ENCODE data around the gene LFNG.

The LFNG gene

GRCh38 chr7:2474224-2474623 lies 45.4 kb upstream of the LFNG start:
- Histone ChIP-seq H3F3A (ENCODE audit: insufficient read depth, low read length) (no peaks in the 10 kb centered on the region), H2AFZ (ENCODE audit: low read length) (no peak overlapping the region), H3K36me3 (ENCODE audit: insufficient read depth, low read length) (no peaks in the 10 kb centered on the region), H3K4me1 (ENCODE audit: insufficient read depth, low read length, severe bottlenecking) (no peaks in the 10 kb centered on the region), H3K9me3 (ENCODE audit: low read length) (no peaks in the 10 kb centered on the region), H3K4me3 (ENCODE audit: low read depth, low read length, poor library complexity, severe bottlenecking) (no peak overlapping the region), H3K9me2 (ENCODE audit: low read depth, low read length) (no peaks in the 10 kb centered on the region), H3K79me2 (ENCODE audit: insufficient read depth, low read length) (no peaks in the 10 kb centered on the region), H3K27ac (ENCODE audit: low read depth, low read length, poor library complexity, severe bottlenecking) (no peak overlapping the region), H4K20me1 (ENCODE audit: insufficient read depth, low read length) (no peaks in the 10 kb centered on the region), H3K4me2 (ENCODE audit: low read length) (no peak overlapping the region), H3K27me3 (ENCODE audit: insufficient read depth, low read length) (peaks cover 6% of the 10 kb centered on the region; the same call in 1 of the 2 replicates), H3K9ac (ENCODE audit: low read length) (no peak overlapping the region)
- TF ChIP-seq EZH2 (IDR thresholded peaks at IDR 0.05; ENCODE audit: borderline replicate concordance, low read length), result no peak
- no peak for TF ChIP-seq CTCF (IDR thresholded peaks at IDR 0.05; ENCODE audit: low read length)

GRCh38 chr7:2474813-2475677 lies 44.5 kb upstream of the LFNG start:
- TF ChIP-seq EZH2 (IDR thresholded peaks at IDR 0.05; ENCODE audit: borderline replicate concordance, low read length), result no peak
- no peak for TF ChIP-seq CTCF (IDR thresholded peaks at IDR 0.05; ENCODE audit: low read length)
- Histone ChIP-seq H3F3A (ENCODE audit: insufficient read depth, low read length) (no peaks in the 10 kb centered on the region), H4K20me1 (ENCODE audit: insufficient read depth, low read length) (no peaks in the 10 kb centered on the region), H3K9me3 (ENCODE audit: low read length) (no peaks in the 10 kb centered on the region), H3K9me2 (ENCODE audit: low read depth, low read length) (no peaks in the 10 kb centered on the region), H2AFZ (ENCODE audit: low read length) (no peak overlapping the region), H3K36me3 (ENCODE audit: insufficient read depth, low read length) (no peaks in the 10 kb centered on the region), H3K9ac (ENCODE audit: low read length) (no peak overlapping the region), H3K79me2 (ENCODE audit: insufficient read depth, low read length) (no peaks in the 10 kb centered on the region), H3K27me3 (ENCODE audit: insufficient read depth, low read length) (peaks cover 6% of the 10 kb centered on the region; the same call in 1 of the 2 replicates), H3K4me1 (ENCODE audit: insufficient read depth, low read length, severe bottlenecking) (no peaks in the 10 kb centered on the region), H3K4me3 (ENCODE audit: low read depth, low read length, poor library complexity, severe bottlenecking) (no peak overlapping the region), H3K4me2 (ENCODE audit: low read length) (no peak overlapping the region), H3K27ac (ENCODE audit: low read depth, low read length, poor library complexity, severe bottlenecking) (no peak overlapping the region)

GRCh38 chr7:2475678-2476015 lies 43.9 kb upstream of the LFNG start:
- Histone ChIP-seq H3K79me2 (ENCODE audit: insufficient read depth, low read length) (no peaks in the 10 kb centered on the region), H3F3A (ENCODE audit: insufficient read depth, low read length) (no peaks in the 10 kb centered on the region), H3K36me3 (ENCODE audit: insufficient read depth, low read length) (no peaks in the 10 kb centered on the region), H3K9me3 (ENCODE audit: low read length) (no peaks in the 10 kb centered on the region), H2AFZ (ENCODE audit: low read length) (no peak overlapping the region), H3K4me3 (ENCODE audit: low read depth, low read length, poor library complexity, severe bottlenecking) (no peak overlapping the region), H3K4me2 (ENCODE audit: low read length) (no peak overlapping the region), H3K4me1 (ENCODE audit: insufficient read depth, low read length, severe bottlenecking) (no peaks in the 10 kb centered on the region), H4K20me1 (ENCODE audit: insufficient read depth, low read length) (no peaks in the 10 kb centered on the region), H3K9ac (ENCODE audit: low read length) (no peak overlapping the region), H3K27me3 (ENCODE audit: insufficient read depth, low read length) (peaks cover 6% of the 10 kb centered on the region), H3K27ac (ENCODE audit: low read depth, low read length, poor library complexity, severe bottlenecking) (no peak overlapping the region), H3K9me2 (ENCODE audit: low read depth, low read length) (no peaks in the 10 kb centered on the region)
- TF ChIP-seq EZH2 (IDR thresholded peaks at IDR 0.05; ENCODE audit: borderline replicate concordance, low read length), result no peak
- no peak for TF ChIP-seq CTCF (IDR thresholded peaks at IDR 0.05; ENCODE audit: low read length)
